Keratinocyte (primary cell): ENCODE data around the gene ARHGAP12. TPM values are rescaled to one million over a fixed set of nuclear protein-coding genes. Genes with fewer than 3 reads are reported as not detected.

ENCODE experiments used
- DNase-seq: peaks from one replicate; pipeline ENCODE4 v3.0.0-alpha.2; 2011; ENCODE audit warnings: low read depth, missing footprints, low spot score
- FAIRE-seq: peaks from 2 replicates; lab custom pipeline; 2011; peaks lifted over from hg19 to GRCh38; lab: Jason Lieb, UNC
- H2AFZ ChIP-seq: 2 replicates; pipeline ENCODE4 v1.6.0; 2012; ENCODE audit warnings: low read length, control low read depth, inconsistent platforms; ENCODE audit not compliant: control insufficient read depth
- H3K27ac ChIP-seq: 2 replicates; pipeline ENCODE4 v1.5.1; 2011; ENCODE audit warnings: low read length; ENCODE audit not compliant: control insufficient read depth, insufficient read depth
- H3K27me3 ChIP-seq: 3 replicates; pipeline ENCODE4 v1.6.0; 2011; ENCODE audit warnings: low read length; ENCODE audit not compliant: control insufficient read depth, insufficient read depth; ENCODE audit errors: extremely low read depth
- H3K36me3 ChIP-seq, 2 experiments: 2 replicates in 1 of 2; 3 replicates in 1 of 2; pipeline ENCODE4 v1.5.1; 2011; ENCODE audit warnings: low read length in 2 of 2, mild to moderate bottlenecking in 1 of 2; ENCODE audit not compliant: control insufficient read depth in 2 of 2, insufficient read depth in 2 of 2; ENCODE audit errors: extremely low read depth in 1 of 2
- H3K4me1 ChIP-seq: 3 replicates; pipeline ENCODE4 v1.5.1; 2011; ENCODE audit warnings: low read length; ENCODE audit not compliant: control insufficient read depth, insufficient read depth; ENCODE audit errors: extremely low read depth
- H3K4me2 ChIP-seq: 3 replicates; pipeline ENCODE4 v1.6.0; 2011; ENCODE audit warnings: low read depth, low read length; ENCODE audit not compliant: control insufficient read depth, insufficient read depth; ENCODE audit errors: extremely low read depth
- H3K4me3 ChIP-seq, 3 experiments: fragments of 200-600 bp in 1 of 3; sonication (generic) in 1 of 3; 2 replicates in 2 of 3; 3 replicates in 1 of 3; pipeline ENCODE4 v1.5.1; 2011 to 2016; ENCODE audit warnings: low read length in 3 of 3, mild to moderate bottlenecking in 3 of 3, control low read depth in 2 of 3, inconsistent platforms in 1 of 3, low read depth in 1 of 3, mixed read lengths in 1 of 3, mixed run types in 1 of 3, moderate library complexity in 1 of 3; ENCODE audit not compliant: control insufficient read depth in 2 of 3, insufficient read depth in 2 of 3; ENCODE audit errors: extremely low read depth in 1 of 3
- H3K79me2 ChIP-seq: 2 replicates; pipeline ENCODE4 v1.6.0; 2012; ENCODE audit warnings: low read length; ENCODE audit not compliant: control insufficient read depth, insufficient read depth
- H3K9ac ChIP-seq: 3 replicates; pipeline ENCODE4 v1.6.0; 2011; ENCODE audit warnings: low read length; ENCODE audit not compliant: control insufficient read depth, insufficient read depth; ENCODE audit errors: extremely low read depth
- H3K9me1 ChIP-seq: 3 replicates; pipeline ENCODE4 v1.6.0; 2011; ENCODE audit warnings: low read length; ENCODE audit not compliant: control insufficient read depth, insufficient read depth; ENCODE audit errors: extremely low read depth
- H3K9me3 ChIP-seq: 2 replicates; pipeline ENCODE4 v1.5.1; 2012; ENCODE audit warnings: low read depth, low read length; ENCODE audit not compliant: control insufficient read depth
- H4K20me1 ChIP-seq: 3 replicates; pipeline ENCODE4 v1.6.0; 2011; ENCODE audit warnings: low read length; ENCODE audit not compliant: control insufficient read depth, insufficient read depth; ENCODE audit errors: extremely low read depth
- EZH2 ChIP-seq: IDR thresholded peaks from one replicate; pipeline ENCODE4 v1.6.1; 2012; ENCODE audit warnings: inconsistent platforms, mild to moderate bottlenecking, low read length, moderate library complexity
- dilution Hi-C: fragments of 300-500 bp; cut with MboI; formaldehyde crosslinking; loops from one replicate; pipeline ENCODE4 v1.7.0; 2020; ENCODE audit warnings: low sequenced_read_pairs; ENCODE audit not compliant: extremely low pct_ligation_motif_present
- polyA plus RNA-seq, 5 experiments: library from polyadenylated mRNA; depleted of rRNA in 3 of 5; stranded (reverse) in 3 of 5; stranded (forward) in 1 of 5; unstranded in 1 of 5; fragments of >200 nt; gene quantifications; 1 replicate in 1 of 5; 2 replicates in 3 of 5; 3 replicates in 1 of 5; pipeline versions ENCODE4 v1.2.1 to v1.2.3, GENCODE V29; 2011 to 2012; ENCODE audit warnings: missing spikeins in 2 of 5, low read depth in 1 of 5, low replicate concordance in 1 of 5
- TF ChIP-seq, protein P1 (sequence below), 3 experiments: IDR thresholded peaks in 1 of 3; conservative IDR thresholded peaks in 1 of 3; optimal IDR thresholded peaks in 1 of 3; 2 replicates in 2 of 3; 3 replicates in 1 of 3; pipeline versions ENCODE3 to v1.5.1; 2011; ENCODE audit warnings: low read length in 3 of 3, mild to moderate bottlenecking in 3 of 3, moderate library complexity in 2 of 3, control low read depth in 1 of 3, inconsistent platforms in 1 of 3; ENCODE audit not compliant: insufficient read depth in 2 of 3; ENCODE audit errors: extremely low read depth in 1 of 3

The ARHGAP12 gene
- polyA plus RNA-seq, 1 donor (not counting 4 experiments of a cell fraction or from before 2014, with no cell fraction given), result 26.6 TPM

DNA sequence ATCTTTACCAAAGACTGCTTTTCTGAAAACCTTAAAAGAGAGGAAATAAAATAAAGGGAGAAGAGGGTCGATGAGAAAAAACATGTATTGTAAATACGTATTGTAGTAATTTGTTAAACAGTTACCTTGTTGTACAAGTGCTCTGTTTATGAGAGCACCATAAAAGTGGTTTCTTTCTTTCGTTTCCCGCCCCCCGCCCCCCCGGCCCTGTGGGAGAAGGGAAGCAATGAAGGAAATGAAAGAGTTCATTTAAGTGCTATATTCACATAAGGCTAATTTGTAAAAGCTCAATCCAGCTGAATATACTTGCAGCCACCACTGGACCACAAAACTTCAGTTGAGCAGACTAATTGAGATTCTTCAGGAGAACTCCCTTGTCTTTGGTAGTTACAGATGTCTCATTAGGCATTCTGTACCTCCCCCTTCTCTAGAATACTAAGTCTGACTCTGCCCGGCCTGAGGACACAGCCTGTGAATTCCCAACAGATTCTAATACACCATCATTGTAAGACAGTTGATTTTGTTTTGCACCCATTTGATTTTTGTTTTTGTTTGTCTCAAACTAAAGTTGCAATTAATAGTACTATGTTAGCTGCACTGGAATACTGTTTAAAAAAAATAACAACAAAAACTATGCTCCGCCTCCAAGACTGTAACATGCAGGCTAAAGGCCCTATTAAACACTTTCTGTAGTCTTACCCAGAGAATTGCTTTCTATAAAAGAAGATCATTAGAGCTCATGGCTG lies 124.9 kb downstream of the ARHGAP12 start:
- H3K4me1 ChIP-seq, result no peaks in the 10 kb centered on the region
- H3K27me3 ChIP-seq, result no peaks in the 10 kb centered on the region
- peaks cover 0 to 8% of the 10 kb centered on the region in 2 experiments for H3K36me3 ChIP-seq
- H3K9ac ChIP-seq, result no peak overlapping the region
- no peaks in the 10 kb centered on the region for H4K20me1 ChIP-seq
- no peak overlapping the region for H3K27ac ChIP-seq
- H3K4me2 ChIP-seq, result no peak overlapping the region
- no peak for FAIRE-seq
- H3K9me3 ChIP-seq, result no peaks in the 10 kb centered on the region
- TF ChIP-seq, protein P1, sequence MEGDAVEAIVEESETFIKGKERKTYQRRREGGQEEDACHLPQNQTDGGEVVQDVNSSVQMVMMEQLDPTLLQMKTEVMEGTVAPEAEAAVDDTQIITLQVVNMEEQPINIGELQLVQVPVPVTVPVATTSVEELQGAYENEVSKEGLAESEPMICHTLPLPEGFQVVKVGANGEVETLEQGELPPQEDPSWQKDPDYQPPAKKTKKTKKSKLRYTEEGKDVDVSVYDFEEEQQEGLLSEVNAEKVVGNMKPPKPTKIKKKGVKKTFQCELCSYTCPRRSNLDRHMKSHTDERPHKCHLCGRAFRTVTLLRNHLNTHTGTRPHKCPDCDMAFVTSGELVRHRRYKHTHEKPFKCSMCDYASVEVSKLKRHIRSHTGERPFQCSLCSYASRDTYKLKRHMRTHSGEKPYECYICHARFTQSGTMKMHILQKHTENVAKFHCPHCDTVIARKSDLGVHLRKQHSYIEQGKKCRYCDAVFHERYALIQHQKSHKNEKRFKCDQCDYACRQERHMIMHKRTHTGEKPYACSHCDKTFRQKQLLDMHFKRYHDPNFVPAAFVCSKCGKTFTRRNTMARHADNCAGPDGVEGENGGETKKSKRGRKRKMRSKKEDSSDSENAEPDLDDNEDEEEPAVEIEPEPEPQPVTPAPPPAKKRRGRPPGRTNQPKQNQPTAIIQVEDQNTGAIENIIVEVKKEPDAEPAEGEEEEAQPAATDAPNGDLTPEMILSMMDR (optimal IDR thresholded peaks at IDR 0.05 in 1 of 3, IDR thresholded peaks at IDR 0.05 in 1 of 3, conservative IDR thresholded peaks at IDR 0.05 in 1 of 3; ENCODE audit: extremely low read depth in 1 of 3, insufficient read depth in 2 of 3, low read length in 3 of 3), result no peak
- no peak for TF ChIP-seq EZH2
- dilution Hi-C loops, result no loop called here
- no peak for DNase-seq
- no peaks in the 10 kb centered on the region for H3K9me1 ChIP-seq
- H3K79me2 ChIP-seq, result no peaks in the 10 kb centered on the region
- no peak overlapping the region for H2AFZ ChIP-seq
- no peak overlapping the region for H3K4me3 ChIP-seq

GRCh38 chr10:31799181-31799580 lies 129.4 kb downstream of the ARHGAP12 start:
- no peaks in the 10 kb centered on the region for H3K36me3 ChIP-seq
- no peak for TF ChIP-seq EZH2
- TF ChIP-seq, protein P1 (optimal IDR thresholded peaks at IDR 0.05 in 1 of 3, IDR thresholded peaks at IDR 0.05 in 1 of 3, conservative IDR thresholded peaks at IDR 0.05 in 1 of 3; ENCODE audit: extremely low read depth in 1 of 3, insufficient read depth in 2 of 3, low read length in 3 of 3), result no peak
- H3K4me2 ChIP-seq, result no peak overlapping the region
- DNase-seq (no peak), FAIRE-seq (no peak)
- no peak overlapping the region for H3K27ac ChIP-seq
- no peak overlapping the region for H3K9ac ChIP-seq
- H3K9me1 ChIP-seq, result no peaks in the 10 kb centered on the region
- no peak overlapping the region for H2AFZ ChIP-seq
- H3K4me1 ChIP-seq, result no peaks in the 10 kb centered on the region
- H3K79me2 ChIP-seq, result no peaks in the 10 kb centered on the region
- no peak overlapping the region for H3K4me3 ChIP-seq
- H3K27me3 ChIP-seq, result no peaks in the 10 kb centered on the region
- H3K9me3 ChIP-seq, result no peaks in the 10 kb centered on the region
- dilution Hi-C loops, result no loop called here
- no peaks in the 10 kb centered on the region for H4K20me1 ChIP-seq
